PC-3 (cell line): ENCODE results near the gene RPE.

ENCODE experiments used
- CTCF ChIP-seq: fragments of 300-600 bp; sonication (generic); conservative IDR thresholded peaks from 2 replicates; pipeline ENCODE4 v1.5.1; 2017; ENCODE audit warnings: antibody characterized with exemption, low read depth, mild to moderate bottlenecking, low read length
- EZH2 ChIP-seq: fragments of 300-600 bp; sonication (generic); IDR thresholded peaks from one replicate; pipeline ENCODE4 v1.6.1; 2017; ENCODE audit warnings: antibody characterized with exemption, mild to moderate bottlenecking, low read length; ENCODE audit not compliant: unreplicated experiment

- TF ChIP-seq EZH2 (no peak), CTCF (no peak)
Observed at GRCh38 chr2:210050885-210051284, 48.4 kb downstream of the RPE start.
